Measurements from ENCODE around the gene DSCAML1.

Gene DSCAML1

DNA sequence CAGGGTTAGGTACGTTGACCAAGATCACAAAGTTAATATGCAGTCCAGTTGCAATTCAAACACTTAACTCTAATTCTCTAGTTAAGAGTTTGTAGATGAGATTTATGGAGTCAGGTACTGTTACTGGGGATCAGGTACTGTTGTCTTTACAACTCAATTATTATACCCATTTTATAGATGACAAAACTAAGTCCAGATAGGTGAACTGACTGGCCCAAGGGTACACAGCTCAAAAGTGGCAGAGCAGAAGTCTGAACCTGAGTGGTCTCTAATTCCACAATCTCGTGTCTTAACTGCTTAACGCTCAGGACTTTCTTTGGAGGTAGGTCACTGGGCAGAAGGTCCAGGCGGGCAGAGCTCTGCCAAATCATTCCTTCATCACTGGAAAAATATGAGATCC is 77.5 kb downstream of the DSCAML1 start:
- no peak for DNase-seq

DNA sequence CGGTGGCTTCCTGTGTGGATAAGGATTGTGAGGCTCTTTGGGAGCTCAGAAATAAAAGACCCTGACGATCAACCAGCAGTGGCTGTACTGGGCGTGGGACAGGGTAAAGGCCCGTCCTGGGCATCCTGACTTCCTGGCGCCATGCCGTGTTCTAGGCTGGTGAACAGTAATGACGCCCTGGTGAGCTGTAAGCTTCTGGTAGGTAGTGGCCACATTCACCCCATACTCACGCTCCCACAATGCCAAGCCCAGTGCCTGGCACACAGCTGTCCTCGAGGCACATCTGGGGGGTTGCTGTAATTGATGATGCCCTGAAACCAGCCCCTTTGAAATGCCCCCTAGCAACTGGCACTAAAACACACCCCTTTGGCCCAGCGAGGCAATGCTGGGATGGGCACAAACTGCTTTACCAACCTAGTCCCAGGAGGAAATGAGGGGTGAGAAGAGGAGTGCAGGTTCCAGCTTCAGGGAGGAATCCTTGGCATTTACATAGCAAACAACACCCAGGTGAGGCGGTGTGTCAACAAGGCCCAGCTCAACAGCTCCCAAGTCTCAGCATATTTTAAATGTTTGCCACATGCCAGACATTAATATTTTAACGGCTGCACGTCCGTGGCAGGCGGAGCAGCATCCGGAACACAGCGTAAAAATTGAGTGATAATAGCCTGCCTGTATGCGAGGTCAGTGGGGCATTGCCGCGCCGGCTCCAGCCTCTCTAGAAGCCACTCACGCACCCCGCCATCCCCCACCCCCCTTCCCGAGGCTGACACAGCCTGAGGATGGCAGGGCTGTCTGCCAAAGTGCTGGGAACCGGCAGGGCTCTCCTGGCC is 79.3 kb downstream of the DSCAML1 start:
- peak; percentile 85 for DNase-seq

DNA sequence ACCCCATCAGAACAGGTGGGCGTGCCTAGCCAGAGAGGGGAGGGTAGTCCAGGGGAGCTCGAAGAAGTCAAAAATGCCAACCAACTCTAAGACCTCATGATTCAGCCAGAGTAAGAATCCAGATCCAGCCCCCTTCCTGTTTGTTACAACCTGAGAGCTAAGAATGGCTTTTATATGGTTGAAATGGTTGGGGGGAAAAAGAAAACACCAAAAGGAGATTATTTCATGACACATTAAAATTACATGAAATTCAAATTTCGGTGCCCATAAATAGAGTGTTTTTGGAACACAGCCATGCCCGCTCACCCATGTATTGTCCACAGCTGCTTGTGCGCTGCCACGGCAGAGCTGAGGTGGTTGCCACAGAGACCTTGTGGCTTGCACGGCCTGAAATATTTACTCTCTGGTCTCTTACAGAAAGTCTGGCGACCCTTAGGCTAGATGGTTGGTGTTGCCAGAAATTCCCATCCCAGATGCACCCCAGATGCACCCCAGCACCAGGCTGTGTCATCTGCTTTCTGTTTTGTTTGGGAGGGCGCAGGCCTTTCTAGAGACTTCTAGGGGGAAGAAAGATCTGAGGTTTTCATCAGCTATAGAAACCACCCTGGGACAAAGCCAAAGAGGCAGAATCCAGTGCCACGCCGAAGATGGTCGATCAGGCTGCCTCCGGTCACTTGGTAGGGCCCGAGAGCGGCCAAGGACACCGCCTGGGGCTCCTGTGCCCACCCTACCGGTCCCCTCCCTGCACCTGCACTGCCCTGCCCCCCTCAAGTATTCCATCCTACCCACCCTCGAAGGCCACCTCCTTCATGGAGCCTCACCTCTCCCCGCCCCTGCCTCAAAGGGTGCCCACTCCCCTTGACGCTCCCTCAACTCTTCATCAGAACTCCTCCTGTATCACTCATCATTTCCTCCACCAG is 80.2 kb downstream of the DSCAML1 start:
- no peak for DNase-seq

DNA sequence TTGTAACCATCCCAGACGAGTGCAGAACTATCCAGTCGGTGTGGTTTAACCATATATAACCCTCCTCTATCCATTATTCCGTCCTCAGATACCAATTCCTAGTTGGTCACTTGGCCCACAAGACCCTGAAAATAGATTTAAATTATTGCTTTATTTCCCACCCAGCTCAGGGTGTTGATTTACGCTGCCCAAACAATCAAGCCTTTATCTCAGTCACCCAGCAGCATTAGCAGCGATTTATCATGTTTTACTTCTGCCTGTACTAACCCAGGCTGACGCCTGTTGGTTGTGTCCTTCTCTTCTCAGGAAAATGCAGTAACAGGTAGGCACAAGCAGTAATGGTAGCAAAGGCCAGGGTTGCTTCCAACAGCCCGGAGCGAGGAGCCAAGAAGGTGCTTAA is 81.2 kb downstream of the DSCAML1 start:
- no peak for DNase-seq

DNA sequence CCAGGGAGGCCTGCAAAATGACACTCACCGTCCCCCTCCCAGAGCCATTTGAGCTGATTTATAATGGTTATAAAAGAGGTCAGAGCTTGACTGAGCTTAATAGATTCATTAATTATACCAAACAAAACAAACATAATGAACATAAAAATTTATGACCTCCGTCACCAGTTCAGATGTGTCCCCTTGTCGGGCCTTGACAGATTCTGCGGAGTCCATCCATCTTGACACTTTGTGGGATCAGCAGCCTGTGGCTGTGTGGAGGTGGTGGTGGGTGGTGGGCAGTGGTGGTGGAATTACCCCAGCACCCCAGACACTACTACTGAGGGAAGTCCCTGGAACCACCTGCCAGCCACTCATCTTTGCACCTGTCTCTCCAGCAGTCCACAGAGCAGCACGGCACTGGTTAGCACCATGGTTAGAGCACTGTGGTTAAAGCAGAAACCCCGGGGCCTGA is 83.5 kb downstream of the DSCAML1 start:
- no peak for DNase-seq

DNA sequence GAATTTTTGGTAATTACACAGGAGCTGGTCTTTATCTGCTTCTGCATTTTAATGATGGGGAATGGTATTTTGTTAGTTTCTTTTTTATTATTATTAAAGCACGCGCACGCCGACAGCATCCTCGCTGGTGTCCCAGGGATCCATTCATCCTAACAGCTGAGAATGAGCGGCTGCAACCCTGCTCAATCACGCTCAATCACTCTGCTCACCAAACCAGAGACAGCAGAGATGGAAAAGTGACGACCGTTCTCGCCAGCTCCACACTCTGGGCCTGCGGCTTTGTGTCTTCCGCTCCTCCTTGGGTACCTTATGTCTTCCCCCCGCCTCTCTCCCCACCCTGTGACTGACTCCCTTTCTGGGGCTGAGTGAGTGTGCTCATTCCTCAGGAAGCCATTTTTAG is 84.5 kb downstream of the DSCAML1 start:
- no peak for DNase-seq

DNA sequence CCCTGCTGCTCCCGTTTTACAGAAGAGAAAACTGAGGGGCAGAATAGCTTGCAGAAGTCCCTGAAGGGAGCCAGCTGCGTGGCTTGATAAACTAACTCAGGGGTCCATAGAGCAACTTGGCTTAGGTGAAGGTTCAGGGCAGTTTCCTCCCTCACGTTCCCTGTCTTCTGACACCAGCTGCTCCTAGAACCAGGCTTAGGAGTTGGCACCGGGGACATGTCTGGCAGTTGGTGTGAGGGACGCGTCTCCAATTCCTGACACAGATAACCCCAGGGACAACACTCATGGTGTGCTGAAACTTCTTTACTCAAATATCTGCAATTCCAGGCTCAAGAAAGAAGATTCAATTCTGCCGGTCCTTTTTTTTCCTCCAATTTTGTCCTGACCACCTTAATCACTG is 85.7 kb downstream of the DSCAML1 start:
- DNase-seq, result no peak

DNA sequence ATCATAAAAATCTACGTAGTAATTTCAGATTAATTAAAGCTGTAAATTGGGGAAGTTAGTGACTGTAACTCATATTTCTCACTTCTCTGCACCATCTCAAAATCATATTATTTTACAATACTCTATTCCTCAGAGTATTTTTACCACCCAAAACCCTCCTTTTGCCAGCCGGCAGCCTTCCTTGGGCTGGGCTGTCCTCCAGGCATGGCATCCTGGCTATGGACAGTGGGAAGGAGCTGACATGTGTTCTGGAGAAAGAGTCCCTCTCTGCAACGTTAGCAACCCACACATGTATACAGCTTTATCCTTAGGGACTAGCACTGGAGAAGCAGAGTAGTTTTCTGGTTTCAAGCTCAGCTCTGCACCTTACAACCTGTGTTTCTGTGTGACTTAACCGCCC is 86.8 kb downstream of the DSCAML1 start:
- no peak for DNase-seq

DNA sequence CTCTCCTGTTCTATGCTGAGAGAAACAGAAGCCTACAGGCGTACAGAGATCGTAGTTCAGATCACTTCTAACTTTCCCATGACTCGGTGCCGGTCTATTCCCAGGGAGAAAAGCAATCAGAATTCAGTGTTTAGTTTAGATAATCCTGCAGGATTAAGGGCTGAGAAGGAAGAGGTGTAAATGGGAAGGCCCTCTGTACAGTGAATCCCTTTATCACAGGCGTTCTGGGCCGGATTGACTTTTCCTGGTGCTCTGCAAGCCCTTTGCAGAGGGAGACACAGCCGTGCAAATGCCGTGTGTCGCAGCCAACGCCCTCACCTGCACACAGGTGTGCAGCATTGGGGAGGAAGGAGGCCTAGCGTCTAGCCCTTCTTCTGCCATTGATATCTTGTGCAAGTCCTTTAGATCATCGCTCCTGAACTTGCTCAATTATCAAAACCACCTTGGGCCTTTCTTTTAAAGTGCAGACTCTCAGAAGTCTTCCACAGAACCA is 90.6 kb downstream of the DSCAML1 start:
- DNase-seq, result no peak

DNA sequence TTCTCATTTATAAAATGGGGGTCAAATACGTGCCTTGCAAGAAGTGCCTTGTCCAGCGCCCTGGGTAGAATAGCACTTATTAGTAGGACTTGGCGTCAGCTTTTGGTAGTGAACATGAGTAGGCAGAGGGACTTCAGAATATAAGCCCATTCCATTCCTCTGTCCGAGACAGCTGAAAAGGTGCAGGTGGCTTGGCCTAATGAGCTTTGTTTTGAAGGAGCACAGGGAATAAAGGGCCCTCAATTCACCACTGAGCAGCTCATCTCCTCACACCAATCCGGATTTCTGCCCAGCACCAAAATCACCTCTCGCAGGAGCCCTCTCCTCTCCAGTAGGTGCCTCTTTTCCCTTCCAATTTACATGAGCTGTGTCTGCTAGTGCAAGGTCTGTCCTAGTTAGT is 91.2 kb downstream of the DSCAML1 start:
- no peak for DNase-seq

DNA sequence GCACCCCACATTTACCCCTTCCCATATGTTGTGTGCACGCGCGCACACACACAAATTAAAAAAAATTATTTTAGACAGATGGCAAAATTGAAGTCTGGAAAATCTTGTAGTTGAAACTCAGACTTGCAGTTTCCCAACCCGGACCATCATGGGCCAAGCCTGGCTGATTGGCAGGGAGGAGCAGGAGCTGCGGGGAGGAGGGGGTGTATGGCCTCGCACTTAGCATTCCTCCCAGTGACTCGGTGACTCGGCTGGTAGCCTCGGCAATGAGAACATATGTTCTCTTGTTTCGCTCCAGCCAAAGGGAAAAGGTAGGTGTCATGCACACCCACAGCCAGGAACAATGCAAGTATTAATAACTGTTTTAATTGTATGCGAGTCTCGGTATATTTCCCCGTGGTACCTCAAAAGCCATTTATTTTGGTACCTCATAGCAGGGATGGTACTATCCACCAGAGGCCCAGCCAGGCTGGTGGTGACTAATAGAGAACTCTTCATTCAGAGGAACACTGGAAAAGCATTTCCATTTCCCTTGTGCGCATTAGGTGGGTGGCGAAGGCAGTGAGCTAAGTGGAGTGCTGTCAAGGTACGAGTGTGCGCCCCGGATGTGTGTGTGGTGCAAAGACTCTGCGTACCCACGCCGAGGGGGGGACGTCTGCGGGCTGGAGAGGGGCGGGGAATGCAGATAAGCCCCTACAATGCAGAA is 92.5 kb downstream of the DSCAML1 start:
- DNase-seq, result peak; percentile 37

DNA sequence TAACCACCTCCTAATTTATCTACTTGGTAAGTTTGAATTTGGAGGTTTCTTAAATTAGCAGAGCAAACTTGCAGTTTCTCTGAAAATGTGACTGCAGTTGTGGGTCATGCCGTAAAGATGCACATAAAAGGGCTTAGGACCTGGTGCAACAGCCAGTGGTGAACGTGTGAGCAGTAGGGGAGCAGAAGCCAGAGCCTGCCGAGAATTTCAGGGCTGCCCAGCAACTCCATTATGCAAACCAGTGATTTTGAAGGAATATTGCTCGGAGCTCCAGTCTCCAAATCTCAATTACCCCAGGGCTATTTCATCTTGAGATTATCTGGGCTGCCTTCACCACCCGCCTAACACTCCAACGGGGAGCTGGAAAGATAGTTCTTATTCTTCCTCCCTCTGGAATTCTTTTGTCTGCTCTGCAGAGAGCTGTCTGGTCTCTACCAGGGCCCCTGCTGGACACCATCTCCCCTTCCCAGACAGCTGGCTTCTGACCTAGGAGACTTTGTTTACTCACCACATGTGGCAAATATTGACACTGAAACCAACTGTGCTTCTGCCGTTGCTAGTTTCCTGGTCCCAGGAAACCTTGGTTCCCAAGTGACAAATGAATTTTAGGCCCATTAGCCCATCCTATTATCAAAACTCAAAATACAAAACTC is 93.9 kb downstream of the DSCAML1 start:
- DNase-seq, result peak; percentile 62

DNA sequence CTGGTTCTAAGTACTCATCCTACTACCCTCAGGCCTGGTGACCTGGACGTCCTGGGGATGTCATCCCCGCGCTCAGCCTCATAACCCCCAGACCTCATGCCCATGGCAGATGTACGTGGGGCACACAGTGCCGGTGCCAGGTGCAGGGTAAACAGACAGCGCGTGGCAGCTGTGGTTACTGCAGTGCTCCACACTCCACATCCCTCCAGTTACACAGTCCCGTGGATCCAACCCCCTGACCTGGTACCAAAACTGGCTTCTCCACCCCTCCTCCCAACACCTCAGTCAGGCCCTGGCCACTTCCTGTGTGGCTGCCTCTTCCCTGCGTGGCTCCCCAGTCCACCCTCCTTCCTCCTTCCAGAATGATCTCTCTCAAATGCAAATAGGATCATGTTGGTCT is 95.2 kb downstream of the DSCAML1 start:
- DNase-seq, result no peak

DNA sequence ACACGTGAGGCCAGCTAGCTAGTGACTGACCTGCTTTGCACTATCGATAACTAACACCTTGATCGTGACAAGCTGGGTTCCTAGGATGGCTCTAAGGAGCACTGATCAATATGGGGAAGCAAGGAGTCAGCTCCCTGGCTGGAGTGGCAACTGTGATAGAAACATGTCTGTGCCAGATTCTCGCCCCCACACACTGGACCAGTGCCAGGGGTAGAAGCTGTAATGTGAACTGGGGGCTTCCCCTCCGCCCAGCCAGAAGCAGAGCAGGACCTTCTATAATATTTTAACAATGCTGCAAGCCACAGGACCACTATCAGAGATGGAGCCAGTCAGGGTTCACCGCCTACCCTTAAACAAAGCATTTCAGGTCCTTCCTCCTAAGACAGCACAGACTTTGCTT is 96.5 kb downstream of the DSCAML1 start:
- no peak for DNase-seq

DNA sequence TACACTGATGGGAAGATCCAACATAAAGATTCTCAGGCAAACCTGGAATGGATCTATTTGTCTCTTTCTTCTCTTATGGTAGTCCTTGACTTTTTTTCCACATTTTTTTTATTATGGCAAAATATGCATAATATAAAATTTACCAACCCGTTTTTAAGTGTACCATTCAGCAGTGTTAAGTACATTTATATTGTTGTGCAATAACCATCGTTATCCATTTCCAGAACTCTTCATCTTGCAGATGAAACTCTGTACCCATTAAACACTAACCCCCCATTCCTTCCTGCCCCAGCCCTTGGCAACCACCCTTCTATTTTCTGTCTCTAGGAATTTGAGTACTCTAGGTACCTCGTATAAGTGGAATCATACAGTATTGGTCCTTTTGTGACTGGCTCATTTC is 99.7 kb downstream of the DSCAML1 start:
- no peak for DNase-seq

DNA sequence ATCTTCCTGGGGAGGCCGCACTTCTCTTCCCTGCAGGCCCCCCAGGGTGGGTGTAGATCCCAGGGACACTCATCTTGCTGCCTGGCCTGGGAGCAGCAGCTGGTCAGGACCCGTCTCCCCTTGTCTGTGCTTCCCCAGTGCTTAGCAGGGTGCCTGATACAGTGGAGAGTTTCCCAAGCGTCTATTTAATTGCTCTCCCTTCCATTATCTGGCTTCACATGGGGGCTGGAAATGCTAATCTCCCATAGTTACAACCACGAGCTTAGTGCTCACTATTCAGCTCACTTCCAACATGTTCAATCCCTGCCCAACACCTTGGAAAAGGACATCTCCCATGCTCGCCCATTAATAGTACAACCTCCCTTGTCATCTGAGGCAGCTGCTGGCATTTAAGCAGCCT is 100.5 kb downstream of the DSCAML1 start:
- peak; percentile 51 for DNase-seq

DNA sequence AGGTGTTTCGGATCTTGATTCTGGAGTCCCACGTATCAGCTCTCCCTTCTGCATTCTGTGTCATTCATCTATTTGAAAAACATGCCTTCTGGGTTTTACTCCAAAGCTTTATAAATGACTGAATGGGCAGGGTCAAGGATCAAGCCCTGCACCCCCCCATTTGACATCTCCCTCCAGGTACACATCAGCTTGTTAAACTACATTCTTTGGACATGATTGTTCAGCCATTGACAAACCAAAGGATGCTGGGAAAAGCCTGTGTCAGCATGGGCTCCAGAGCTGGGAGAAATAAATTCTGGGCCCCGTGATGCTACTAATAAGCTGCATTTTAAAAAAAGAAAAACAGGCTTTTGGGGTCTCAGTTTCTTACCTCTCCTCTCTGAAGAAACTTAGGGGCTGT is 103.7 kb downstream of the DSCAML1 start:
- DNase-seq, result no peak

DNA sequence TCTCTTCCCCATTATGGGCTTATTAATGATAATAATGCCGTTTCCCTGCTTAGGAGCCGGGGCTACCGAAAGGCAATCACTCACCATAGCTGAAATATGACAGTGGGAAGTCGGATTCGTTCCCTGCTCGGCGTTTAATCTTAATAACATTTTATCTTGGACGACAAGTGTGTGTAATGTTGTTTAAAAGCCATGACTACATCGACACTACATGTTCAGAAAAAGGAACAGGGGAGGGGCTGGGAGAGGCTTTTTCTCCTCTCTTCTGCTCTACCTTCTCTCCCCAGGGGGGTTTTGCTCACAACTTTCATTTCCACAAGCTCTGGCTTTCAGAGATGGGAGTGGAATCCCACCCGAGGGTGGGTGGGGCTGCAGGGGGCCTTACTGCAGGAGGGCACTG is 105.5 kb downstream of the DSCAML1 start:
- DNase-seq, result no peak

DNA sequence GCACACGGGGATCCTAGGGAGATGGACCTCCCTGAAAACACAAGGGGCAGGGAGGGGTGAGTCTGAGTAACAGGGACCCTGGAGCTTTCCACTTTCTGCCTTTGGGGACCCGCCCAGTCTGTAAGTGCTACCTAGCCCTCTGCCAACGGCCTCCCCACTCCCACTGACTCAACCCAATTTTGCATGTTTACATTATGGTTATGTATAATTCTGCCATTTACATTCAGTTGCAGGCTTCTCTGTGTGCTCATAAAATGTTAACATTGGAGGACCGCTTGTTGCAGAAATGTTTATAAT is 105.8 kb downstream of the DSCAML1 start:
- DNase-seq, result no peak

DNA sequence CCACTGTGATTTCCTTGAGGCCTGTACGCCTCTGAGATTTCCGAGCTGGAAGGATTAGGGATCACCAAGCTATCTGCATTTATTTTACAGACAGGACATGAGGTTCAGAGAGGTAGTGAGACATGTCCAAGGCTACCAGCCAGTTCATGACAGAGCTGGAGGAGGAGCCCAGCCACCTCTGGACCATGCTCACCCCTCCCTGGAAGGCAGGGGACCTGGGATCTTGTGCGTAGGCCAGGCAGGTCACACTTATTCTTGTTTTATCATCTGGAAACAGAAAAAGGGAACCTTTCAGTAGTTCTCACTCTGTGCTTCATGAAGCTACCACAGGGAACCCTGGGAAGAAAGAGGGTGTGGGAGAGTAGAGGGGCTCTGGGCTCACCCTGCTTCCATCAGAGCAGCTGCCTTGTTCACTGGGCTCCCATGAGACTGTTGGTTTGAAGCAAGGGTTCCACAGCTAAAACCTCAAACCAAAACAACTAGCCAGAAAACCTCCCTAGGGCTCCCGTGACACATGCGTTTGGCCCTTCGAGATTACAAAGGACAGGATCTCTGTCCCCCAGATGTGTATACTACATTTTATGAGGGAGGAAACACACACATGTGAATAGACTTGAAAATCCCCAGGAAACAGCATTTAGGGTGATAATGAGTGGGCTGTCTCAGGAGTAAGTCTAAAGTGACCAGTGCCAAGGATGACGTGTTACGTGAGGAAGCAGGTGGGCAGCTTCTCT is 106.4 kb downstream of the DSCAML1 start:
- no peak for DNase-seq

DNA sequence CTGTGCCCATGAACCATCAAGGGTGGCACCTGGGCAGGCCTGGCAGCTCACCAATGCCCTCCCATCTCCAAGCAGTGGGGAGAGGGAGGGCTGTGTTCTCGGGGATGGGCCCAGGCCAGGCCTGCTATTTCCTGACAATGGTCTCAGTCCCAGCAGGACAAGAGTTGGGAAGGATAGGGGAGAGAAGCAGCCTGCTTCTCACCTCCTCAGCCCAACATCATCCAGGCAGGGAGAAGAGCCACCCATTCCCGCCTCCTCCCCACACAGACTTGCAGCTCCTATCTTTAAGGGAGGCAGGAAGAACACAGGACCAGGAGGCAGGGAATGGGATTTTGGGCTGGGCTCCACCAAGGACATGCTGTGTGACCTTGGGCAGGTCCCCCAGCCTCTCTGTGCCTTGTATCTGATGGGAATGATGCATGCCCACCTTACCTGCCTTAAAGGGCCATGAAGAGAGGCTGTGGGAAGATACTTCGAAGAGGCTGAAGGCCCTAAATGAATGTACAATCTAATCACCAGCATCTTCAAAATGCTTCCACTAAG is 108.7 kb downstream of the DSCAML1 start:
- DNase-seq, result no peak

DNA sequence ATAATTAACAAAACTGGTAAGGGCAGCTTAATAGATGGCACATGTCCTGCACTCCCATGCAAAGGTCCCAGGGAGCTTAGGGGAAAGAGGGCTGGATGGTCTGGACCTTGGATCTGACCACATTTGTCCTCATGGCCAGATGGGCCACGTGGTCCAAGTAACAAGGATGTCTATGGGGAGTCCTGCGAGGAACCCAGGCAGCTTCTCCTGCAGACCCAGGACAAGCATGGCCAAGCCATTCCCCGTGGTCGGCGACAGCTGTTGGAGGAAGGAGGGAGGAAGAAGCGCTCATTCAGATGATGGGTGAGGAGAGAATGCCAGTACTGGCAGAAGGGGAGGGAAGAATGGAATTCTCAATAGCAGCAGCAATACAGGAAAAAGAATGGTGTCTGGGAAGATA is 109.2 kb downstream of the DSCAML1 start:
- DNase-seq, result no peak

All from eye (tissue), 1 donor.